GM19238 (cell line): ENCODE results near the gene ACOXL.

Experiments
- DNase-seq: peaks from one replicate; pipeline ENCODE4 v3.0.0; 2011; ENCODE audit warnings: low spot score; ENCODE audit not compliant: insufficient read length

The ACOXL gene

DNA sequence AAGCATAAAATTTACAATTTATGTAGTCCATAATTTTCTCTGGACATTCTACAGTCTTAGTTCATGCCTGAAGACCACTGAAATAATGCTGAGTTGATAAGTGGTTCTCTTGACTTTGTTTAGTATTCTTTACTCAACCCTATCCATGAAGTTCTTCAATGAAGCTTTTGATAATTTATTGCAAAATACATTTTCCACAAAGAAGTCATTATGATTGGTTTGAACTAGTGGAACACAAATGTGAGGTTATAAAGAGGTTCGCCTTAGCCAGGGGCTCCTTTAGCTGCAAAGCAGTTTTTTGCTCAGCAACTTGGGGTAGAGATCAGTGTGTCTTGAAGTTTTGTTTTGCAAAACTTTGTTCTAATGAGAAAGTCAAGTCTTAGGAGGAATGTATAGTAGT lies 394.2 kb downstream of the ACOXL start:
- DNase-seq = no peak

DNA sequence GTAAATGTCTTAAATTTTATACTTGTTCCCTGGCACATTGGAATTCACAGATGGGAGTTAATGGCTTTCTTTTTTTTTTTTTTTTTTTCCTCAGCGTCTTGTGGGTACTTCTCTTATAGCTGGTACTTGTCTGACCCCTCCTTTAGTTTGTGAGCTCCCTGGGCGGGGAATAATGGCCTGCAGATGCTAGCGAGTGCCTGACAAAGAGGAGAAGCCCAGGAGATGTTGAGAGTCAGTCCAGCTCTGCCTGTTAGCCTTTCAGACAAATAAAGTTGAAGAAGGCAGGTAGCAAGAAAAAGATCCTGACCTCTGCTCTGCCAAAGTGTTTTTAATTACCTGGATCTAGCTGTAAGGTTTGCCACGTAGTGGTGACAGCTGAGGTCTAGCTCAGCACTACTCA lies 395.0 kb downstream of the ACOXL start:
- no peak for DNase-seq

GRCh38 chr2:111128096-111128495 lies 395.7 kb downstream of the ACOXL start:
- DNase-seq = no peak

DNA sequence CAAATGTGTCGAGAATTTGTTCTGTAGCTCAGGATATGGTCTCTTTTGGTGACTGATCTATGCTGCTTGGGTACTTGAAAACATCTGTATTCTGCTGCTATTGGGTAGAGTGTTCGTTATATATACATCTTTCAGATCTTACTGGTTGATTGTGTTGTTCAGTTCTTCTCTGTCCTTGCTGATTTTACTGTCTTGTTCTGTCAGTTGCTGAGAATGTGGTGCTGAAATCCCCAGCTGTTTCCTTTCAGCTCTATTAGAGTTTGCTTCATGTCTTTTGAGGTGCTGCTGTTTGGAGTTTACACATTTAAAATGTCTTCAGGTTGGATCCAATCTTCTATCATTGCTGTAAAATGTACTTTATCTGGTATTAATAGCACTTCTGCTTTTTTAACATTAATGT lies 401.2 kb downstream of the ACOXL start:
- no peak for DNase-seq

GRCh38 chr2:111134055-111134454 lies 401.7 kb downstream of the ACOXL start:
- no peak for DNase-seq

GRCh38 chr2:111135237-111135909 lies 403.0 kb downstream of the ACOXL start:
- no peak for DNase-seq

DNA sequence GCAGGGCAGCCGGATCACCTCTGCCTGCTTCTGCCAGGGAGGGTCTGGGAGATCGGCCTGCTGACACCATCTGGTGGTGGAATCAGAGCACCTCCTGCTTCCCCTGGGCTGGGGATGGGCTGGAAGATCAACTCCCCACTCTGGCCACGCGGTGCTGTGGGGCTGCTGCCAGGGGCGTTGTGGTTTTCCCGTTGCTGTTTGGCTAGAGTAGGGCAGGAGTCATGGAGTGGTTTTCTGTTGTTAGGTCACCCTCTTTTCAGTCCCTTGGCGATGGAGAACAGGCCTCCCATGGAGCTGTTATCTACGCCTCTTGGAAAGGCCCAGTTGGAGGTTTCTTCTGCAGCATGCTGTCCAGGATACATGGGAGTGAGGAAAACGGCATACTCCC lies 403.5 kb downstream of the ACOXL start:
- no peak for DNase-seq

DNA sequence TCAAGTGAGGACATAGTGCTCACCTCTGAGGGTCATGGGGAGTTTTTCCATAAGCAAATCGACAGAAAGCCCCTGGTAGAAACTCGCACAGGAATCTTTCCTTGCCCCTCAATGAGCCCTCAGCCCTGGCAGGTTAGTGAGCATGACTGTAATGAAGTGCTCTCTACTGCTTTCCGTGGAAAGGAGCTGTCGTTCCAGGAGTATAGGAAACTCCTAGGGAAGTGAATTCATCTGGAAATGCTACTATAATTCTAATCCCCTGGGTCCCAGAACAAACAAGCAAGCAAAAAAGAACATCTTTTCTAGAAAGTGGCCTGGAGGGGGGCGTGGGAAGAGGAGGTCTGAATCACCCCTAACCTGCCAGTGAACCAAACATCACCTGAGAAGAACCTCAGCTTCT lies 406.5 kb downstream of the ACOXL start:
- DNase-seq = no peak

DNA sequence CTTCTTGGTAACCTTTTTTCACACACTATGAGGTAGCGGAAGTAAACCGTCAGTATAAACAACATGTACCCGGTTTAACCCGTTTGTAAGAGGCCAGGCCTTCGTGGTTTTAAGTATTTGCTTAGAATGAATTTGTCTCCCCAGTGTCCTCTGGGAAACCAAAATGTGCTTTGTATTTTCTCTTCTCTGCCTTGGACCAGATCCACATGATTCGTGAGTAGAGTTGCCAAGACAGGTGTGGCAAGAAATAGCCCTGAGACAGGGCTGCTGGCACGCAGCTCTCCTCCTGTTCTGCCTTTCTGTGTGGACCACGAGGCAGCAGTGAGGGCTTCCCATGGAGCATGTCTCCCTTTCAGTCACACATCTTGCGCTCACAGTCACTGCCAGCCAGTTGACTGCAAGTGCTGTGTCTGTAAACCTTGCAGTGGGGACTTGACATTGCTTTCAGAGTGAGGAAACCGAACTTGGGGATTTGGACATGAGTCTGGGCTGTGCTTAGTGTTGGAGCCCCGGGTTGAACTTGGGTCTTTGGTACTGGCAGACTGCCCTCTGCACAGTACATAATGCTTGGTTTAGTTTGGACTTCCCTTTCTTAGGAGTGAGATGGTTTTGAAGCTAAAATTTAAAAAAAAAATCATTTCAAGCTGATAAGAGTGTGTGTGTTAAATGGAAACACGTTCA lies 407.4 kb downstream of the ACOXL start:
- DNase-seq = no peak

GRCh38 chr2:111140815-111141214 lies 408.4 kb downstream of the ACOXL start:
- DNase-seq = no peak

DNA sequence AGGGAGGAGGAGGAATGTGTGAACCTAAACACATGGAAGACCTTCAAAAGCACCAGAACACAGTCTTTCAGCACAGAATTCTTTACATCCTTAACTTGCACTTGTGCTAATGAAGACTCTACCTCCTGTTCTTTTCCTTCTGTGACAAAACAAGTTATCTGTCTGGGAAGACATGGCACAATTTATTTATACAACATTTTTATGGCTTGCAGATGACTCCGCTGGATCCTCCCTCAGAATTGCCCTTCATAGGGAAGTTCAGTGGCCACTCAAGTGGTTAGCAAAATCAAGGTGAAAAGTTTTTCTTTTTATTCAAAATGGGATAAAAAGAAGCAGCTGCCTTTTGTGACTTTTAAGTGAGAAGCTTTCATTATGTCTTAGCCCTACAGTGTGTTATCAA lies 409.7 kb downstream of the ACOXL start:
- no peak for DNase-seq

- no peak for DNase-seq
These were observed 410.9 kb downstream of the ACOXL start for GRCh38 chr2:111143107-111143842.

DNA sequence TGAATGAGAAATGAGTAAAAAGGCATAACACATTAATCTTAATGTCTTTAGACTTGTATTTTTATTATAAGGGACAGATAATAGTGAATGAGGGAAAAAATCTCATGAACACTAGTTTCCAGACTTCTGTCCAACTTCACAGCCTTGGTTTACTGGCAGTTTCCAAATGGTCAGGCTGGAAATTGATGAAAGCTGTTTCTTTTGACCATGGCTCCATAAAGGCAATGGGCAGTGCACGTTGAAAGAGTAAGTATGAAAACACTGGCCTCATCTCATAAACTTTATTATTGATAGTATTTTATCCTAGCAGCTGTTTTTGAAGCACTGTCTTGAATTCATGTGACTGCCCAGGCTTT lies 411.4 kb downstream of the ACOXL start:
- DNase-seq = no peak

DNA sequence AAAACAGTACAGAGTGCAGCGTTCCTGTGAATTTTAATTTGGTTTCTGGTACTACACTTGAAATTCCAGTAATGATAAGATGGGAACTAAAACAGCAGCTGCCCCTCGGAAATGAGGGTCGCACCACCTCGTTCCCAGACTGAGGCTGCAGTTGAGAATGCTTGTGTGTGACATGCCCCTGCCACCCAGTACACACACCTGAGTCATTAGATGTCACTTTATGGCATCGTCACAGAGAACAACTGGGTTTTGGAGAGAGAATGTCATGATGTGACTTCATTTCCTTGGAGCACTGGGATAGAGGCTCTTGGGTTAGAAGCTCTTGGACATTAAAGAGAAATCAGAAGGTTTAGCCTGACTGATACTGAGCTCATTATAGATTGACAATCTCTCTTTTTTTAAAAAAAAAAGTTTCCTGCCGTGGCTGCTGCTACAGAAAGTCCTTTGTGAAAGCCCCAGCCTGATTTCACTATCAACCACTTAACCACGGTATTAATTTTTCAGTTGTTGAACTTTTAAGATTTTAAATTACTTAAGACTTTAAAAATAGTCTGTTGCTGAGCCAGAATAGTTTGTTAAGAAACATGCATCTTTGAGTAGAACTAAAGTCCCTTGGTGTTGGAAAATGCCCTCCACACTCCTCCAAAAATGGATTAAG lies 412.9 kb downstream of the ACOXL start:
- no peak for DNase-seq

DNA sequence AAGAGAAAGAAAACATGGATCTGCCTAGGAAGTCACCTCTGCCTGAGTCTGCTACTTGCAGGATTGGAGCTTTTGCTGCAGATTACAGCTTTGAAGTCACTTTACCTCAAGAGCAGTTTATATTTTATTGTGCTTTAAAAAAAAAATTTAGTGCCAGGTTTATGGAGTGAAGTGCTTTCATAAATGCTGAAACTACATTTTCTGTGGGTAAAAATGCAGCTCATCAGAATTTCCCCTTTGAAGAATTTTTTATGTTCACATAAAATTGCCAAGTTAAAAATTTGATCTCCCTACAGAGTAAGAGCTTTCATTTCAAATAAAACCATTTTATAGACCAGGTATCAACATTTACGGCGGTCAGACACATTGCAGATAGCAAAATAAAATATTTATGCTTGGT lies 413.6 kb downstream of the ACOXL start:
- DNase-seq = no peak

DNA sequence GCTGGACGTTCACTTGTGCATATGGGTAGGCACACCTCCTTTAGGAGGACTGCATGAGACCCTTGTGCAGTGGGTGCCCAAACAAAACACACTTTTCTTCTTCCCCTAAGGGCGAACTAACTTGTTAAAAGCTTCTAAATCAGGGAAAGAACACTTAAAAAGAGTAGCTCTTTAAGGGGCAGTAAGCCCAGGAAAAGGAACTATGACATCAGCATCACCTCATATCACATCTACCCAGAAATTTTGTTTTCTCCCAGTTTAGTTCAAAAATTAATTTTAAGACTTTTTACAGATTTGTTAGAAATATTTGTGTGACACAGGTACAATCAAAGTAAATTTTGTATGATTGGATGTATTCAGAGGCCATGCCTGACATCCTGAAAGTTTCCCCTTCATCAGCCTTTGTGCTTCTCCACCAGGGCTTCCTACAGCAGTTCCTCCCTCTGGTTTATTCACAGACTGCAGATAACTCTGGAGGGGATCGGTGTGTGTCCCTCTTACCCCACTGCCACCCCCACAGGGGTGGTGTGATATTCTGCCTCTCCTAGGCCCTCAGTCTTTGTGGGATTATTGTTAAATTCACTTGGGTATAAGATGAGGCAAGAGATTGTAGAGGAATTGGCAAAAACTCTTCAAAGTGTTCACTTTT lies 416.0 kb downstream of the ACOXL start:
- DNase-seq = no peak

GRCh38 chr2:111148925-111149324 lies 416.6 kb downstream of the ACOXL start:
- no peak for DNase-seq

DNA sequence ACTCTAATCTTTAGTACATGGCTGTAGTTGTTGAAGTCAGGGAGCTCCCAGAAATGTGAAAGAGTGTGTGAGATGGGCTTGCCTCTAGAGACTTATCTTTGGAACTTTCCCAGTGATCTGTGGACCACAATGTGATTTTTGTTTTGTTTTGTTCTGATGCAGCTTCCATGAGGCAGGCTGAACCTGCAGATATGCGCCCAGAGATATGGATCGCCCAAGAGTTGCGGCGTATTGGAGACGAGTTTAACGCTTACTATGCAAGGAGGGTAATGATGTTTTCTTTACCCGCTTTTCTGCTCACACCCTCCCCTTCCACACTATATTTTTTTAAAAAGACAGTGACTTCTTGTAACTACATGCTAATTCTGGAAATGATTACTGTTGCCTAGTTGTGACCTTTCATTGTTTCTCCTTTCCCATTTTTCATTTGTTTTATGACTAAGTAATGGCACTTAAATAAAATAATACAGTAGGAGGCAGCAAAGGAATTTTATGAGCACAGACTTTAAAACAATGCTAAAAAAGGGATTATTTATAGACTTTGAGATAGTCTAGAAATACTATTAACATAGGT lies 417.6 kb downstream of the ACOXL start:
- DNase-seq = no peak

- no peak for DNase-seq
These were observed 422.4 kb downstream of the ACOXL start for GRCh38 chr2:111154758-111155157.

DNA sequence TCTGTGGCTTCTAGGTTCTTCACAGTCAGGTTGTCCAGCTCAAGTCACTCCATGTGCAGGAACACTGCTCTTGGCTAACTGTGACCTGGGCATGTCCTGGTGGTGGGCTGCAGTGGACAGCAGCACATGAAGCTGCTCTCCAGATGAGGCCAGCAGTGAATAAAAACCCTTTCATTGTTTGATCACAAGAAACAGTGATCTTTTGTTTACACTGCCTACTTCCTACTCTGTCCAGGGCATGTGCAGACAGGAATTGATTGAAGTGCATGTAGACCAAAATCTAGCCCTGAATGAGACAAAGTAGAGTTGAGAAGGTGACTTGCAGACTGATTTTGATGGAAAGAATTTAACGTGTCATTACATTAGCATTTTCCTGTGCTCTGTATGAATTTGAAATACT lies 423.2 kb downstream of the ACOXL start:
- DNase-seq = no peak

- DNase-seq = no peak
These were observed 424.2 kb downstream of the ACOXL start for GRCh38 chr2:111156529-111156928.
